Testis (tissue), 2 donors: ENCODE results near the gene RETN.

Experiments
- POLR2A ChIP-seq: fragments of 450-650 bp; IDR thresholded peaks from one replicate; pipeline ENCODE4 v1.6.1; 2017; ENCODE audit warnings: antibody characterized with exemption, mild to moderate bottlenecking, moderate library complexity
- TF ChIP-seq, protein P1 (sequence below), 3 experiments: fragments of 450-650 bp in 2 of 3; fragments of 200-600 bp in 1 of 3; sonication (generic) in 1 of 3; IDR thresholded peaks; one replicate each; pipeline ENCODE4 v1.5.1; 2016 to 2019; ENCODE audit warnings: antibody characterized with exemption in 3 of 3, mild to moderate bottlenecking in 2 of 3, moderate library complexity in 1 of 3

DNA sequence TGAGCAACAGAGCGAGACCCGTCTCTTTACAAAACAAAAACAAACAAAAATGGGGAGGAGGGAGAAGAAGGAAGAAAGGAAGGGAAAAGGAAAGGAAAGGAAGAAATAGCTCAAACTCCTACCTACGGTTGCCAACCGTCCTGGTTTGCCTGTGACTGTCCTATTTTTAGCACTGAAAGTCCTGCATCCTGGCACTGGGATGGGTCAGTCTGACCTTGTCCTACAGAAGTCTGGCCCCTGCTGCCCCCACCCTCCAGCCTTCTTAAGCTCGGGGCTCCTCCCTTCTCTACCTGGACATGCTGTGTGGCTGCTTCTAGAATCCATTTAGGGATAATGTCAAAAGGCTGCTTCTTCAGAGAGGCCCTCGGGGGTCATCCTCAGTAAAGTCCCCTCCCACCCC, 33.2 kb upstream of the RETN start:
- TF ChIP-seq, protein P1, sequence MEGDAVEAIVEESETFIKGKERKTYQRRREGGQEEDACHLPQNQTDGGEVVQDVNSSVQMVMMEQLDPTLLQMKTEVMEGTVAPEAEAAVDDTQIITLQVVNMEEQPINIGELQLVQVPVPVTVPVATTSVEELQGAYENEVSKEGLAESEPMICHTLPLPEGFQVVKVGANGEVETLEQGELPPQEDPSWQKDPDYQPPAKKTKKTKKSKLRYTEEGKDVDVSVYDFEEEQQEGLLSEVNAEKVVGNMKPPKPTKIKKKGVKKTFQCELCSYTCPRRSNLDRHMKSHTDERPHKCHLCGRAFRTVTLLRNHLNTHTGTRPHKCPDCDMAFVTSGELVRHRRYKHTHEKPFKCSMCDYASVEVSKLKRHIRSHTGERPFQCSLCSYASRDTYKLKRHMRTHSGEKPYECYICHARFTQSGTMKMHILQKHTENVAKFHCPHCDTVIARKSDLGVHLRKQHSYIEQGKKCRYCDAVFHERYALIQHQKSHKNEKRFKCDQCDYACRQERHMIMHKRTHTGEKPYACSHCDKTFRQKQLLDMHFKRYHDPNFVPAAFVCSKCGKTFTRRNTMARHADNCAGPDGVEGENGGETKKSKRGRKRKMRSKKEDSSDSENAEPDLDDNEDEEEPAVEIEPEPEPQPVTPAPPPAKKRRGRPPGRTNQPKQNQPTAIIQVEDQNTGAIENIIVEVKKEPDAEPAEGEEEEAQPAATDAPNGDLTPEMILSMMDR (IDR thresholded peaks at IDR 0.05): no peak
- TF ChIP-seq POLR2A: no peak
